Neural progenitor cell (in vitro differentiated cells): Measurements from ENCODE around the gene NUFIP1. TPM values are rescaled to one million over a fixed set of nuclear protein-coding genes. Genes with fewer than 3 reads are reported as not detected.

Experiments
- DNase-seq: peaks from one replicate; pipeline ENCODE4 v3.0.0-alpha.2; 2016; ENCODE audit warnings: low spot score
- H2AFZ ChIP-seq: fragments of 200-600 bp; sonication (generic); replicated peaks from 2 replicates; pipeline ENCODE4 v1.6.1; 2016; ENCODE audit warnings: antibody characterized with exemption
- H3F3A ChIP-seq: fragments of 200-600 bp; sonication (generic); 2 replicates; pipeline ENCODE4 v1.6.1; 2016; ENCODE audit warnings: antibody characterized with exemption, low read depth
- H3K27ac ChIP-seq: fragments of 200-600 bp; sonication (generic); 2 replicates; pipeline ENCODE4 v1.5.1; 2016; ENCODE audit warnings: mild to moderate bottlenecking
- H3K27me3 ChIP-seq: fragments of 200-600 bp; sonication (generic); 2 replicates; pipeline ENCODE4 v1.6.1; 2016; ENCODE audit warnings: mild to moderate bottlenecking, moderate library complexity
- H3K36me3 ChIP-seq: fragments of 200-600 bp; sonication (generic); 2 replicates; pipeline ENCODE4 v1.5.1; 2016
- H3K4me1 ChIP-seq: fragments of 200-600 bp; sonication (generic); 2 replicates; pipeline ENCODE4 v1.6.1; 2016; ENCODE audit warnings: mixed run types
- H3K4me2 ChIP-seq: fragments of 200-600 bp; sonication (generic); 2 replicates; pipeline ENCODE4 v1.6.1; 2016
- H3K4me3 ChIP-seq: fragments of 200-600 bp; sonication (generic); 2 replicates; pipeline ENCODE4 v1.5.1; 2016
- H3K79me2 ChIP-seq: fragments of 200-600 bp; sonication (generic); 2 replicates; pipeline ENCODE4 v1.6.1; 2016; ENCODE audit warnings: low read depth
- H3K9ac ChIP-seq: fragments of 200-600 bp; sonication (generic); 2 replicates; pipeline ENCODE4 v1.6.1; 2016
- H3K9me3 ChIP-seq: fragments of 200-600 bp; sonication (generic); 2 replicates; pipeline ENCODE4 v1.5.1; 2016; ENCODE audit warnings: low read depth
- H4K20me1 ChIP-seq: fragments of 200-600 bp; sonication (generic); 2 replicates; pipeline ENCODE4 v1.6.1; 2016; ENCODE audit warnings: low read depth
- H3K27ac Mint-ChIP-seq: 3 replicates; pipeline ENCODE4 v1.8.0; 2021; ENCODE audit warnings: mixed read lengths
- H3K27me3 Mint-ChIP-seq: 2 replicates; pipeline ENCODE4 v1.8.0; 2022; ENCODE audit warnings: low read depth, mild to moderate bottlenecking, inconsistent platforms, moderate library complexity, mixed read lengths; ENCODE audit not compliant: insufficient read depth
- H3K36me3 Mint-ChIP-seq: 3 replicates; pipeline ENCODE4 v1.8.0; 2021; ENCODE audit warnings: mixed read lengths
- H3K4me1 Mint-ChIP-seq: 3 replicates; pipeline ENCODE4 v1.8.0; 2021; ENCODE audit warnings: mixed read lengths
- H3K4me3 Mint-ChIP-seq: 3 replicates; pipeline ENCODE4 v1.8.0; 2021; ENCODE audit warnings: mild to moderate bottlenecking, moderate library complexity, mixed read lengths
- H3K9me3 Mint-ChIP-seq: 3 replicates; pipeline ENCODE4 v1.8.0; 2020; ENCODE audit warnings: mixed read lengths
- CTCF ChIP-seq: fragments of 200-600 bp; sonication (generic); IDR thresholded peaks from 2 replicates; pipeline ENCODE4 v1.5.1; 2017; ENCODE audit warnings: antibody characterized with exemption, mild to moderate bottlenecking
- EZH2 ChIP-seq: fragments of 200-600 bp; sonication (generic); IDR thresholded peaks from 2 replicates; pipeline ENCODE4 v1.6.1; 2017; ENCODE audit warnings: antibody characterized with exemption, mild to moderate bottlenecking, moderate library complexity
- EZH2phosphoT487 ChIP-seq: fragments of 200-600 bp; sonication (generic); IDR thresholded peaks from 2 replicates; pipeline ENCODE4 v1.6.1; 2017; ENCODE audit warnings: antibody characterized with exemption
- total RNA-seq: library from RNA; depleted of rRNA; stranded (reverse); fragments of >200 nt; gene quantifications from 2 replicates; pipeline ENCODE4 v1.2.3, GENCODE V29; 2015; ENCODE audit warnings: low replicate concordance

NUFIP1 gene
- total RNA-seq, 1 donor from 2014 or later, result 12.9 TPM

- no peak overlapping the region for H3K4me2 ChIP-seq
- H3K9ac ChIP-seq, result no peak overlapping the region
- Mint-ChIP-seq H3K9me3 (no peaks in the 10 kb centered on the region), H3K27me3 (peaks cover 6% of the 10 kb centered on the region), H3K36me3 (peaks cover 4% of the 10 kb centered on the region), H3K4me1 (peaks cover 23% of the 10 kb centered on the region), H3K4me3 (no peak overlapping the region), H3K27ac (no peak overlapping the region)
- no peak overlapping the region for H2AFZ ChIP-seq
- H3K4me1 ChIP-seq, result peaks cover 6% of the 10 kb centered on the region
- TF ChIP-seq CTCF (no peak), EZH2phosphoT487 (no peak), EZH2 (no peak)
- no peaks in the 10 kb centered on the region for H3K36me3 ChIP-seq
- no peak overlapping the region for H3K27ac ChIP-seq
- DNase-seq, result no peak
- no peaks in the 10 kb centered on the region for H3K9me3 ChIP-seq
- H4K20me1 ChIP-seq, result no peaks in the 10 kb centered on the region
- no peak overlapping the region for H3K4me3 ChIP-seq
- no peaks in the 10 kb centered on the region for H3F3A ChIP-seq
- no peaks in the 10 kb centered on the region for H3K79me2 ChIP-seq
- no peaks in the 10 kb centered on the region for H3K27me3 ChIP-seq
These were observed 56.4 kb downstream of the NUFIP1 start for GRCh38 chr13:44932850-44933251.

GRCh38 chr13:44932171-44932849, 57.0 kb downstream of the NUFIP1 start:
- H3K79me2 ChIP-seq, result no peaks in the 10 kb centered on the region
- no peak overlapping the region for H3K4me2 ChIP-seq
- Mint-ChIP-seq H3K4me3 (no peak overlapping the region), H3K4me1 (peaks cover 23% of the 10 kb centered on the region), H3K36me3 (peaks cover 4% of the 10 kb centered on the region), H3K27me3 (peaks cover 6% of the 10 kb centered on the region), H3K27ac (no peak overlapping the region), H3K9me3 (no peaks in the 10 kb centered on the region)
- no peaks in the 10 kb centered on the region for H3K27me3 ChIP-seq
- H3K36me3 ChIP-seq, result no peaks in the 10 kb centered on the region
- TF ChIP-seq EZH2, result no peak
- TF ChIP-seq CTCF, result no peak
- TF ChIP-seq EZH2phosphoT487, result no peak
- H4K20me1 ChIP-seq, result no peaks in the 10 kb centered on the region
- H2AFZ ChIP-seq, result no peak overlapping the region
- H3K4me1 ChIP-seq, result peaks cover 6% of the 10 kb centered on the region
- no peak for DNase-seq
- no peaks in the 10 kb centered on the region for H3F3A ChIP-seq
- H3K9ac ChIP-seq, result no peak overlapping the region
- no peak overlapping the region for H3K4me3 ChIP-seq
- H3K9me3 ChIP-seq, result no peaks in the 10 kb centered on the region
- H3K27ac ChIP-seq, result no peak overlapping the region

- Histone ChIP-seq H3K36me3 (no peaks in the 10 kb centered on the region), H3K4me2 (no peak overlapping the region), H3K27me3 (no peaks in the 10 kb centered on the region), H3K9ac (no peak overlapping the region), H3K4me3 (no peak overlapping the region), H4K20me1 (no peaks in the 10 kb centered on the region), H3F3A (no peaks in the 10 kb centered on the region), H2AFZ (peak overlapping the region; percentile 51), H3K27ac (peak overlapping the region; percentile 27), H3K79me2 (no peaks in the 10 kb centered on the region), H3K4me1 (peaks cover 6% of the 10 kb centered on the region), H3K9me3 (no peaks in the 10 kb centered on the region)
- peaks cover 3% of the 10 kb centered on the region for H3K27me3 Mint-ChIP-seq
- TF ChIP-seq EZH2phosphoT487 (no peak), EZH2 (no peak), CTCF (no peak)
- H3K27ac Mint-ChIP-seq, result peak overlapping the region; percentile 9
- H3K4me3 Mint-ChIP-seq, result no peak overlapping the region
- DNase-seq, result peak; percentile 14
- H3K36me3 Mint-ChIP-seq, result no peaks in the 10 kb centered on the region
- no peaks in the 10 kb centered on the region for H3K9me3 Mint-ChIP-seq
- H3K4me1 Mint-ChIP-seq, result peaks cover 23% of the 10 kb centered on the region
These were observed 58.2 kb downstream of the NUFIP1 start for GRCh38 chr13:44930963-44931623.
